ENCODE results near the gene SLC25A1.
"Not testable (repeated sequence)": the region's sequence is repeated elsewhere in the genome, so short reads cannot be mapped to it uniquely, and the experiment has no call there.

Gene SLC25A1

GRCh38 chr22:19169947-19170318 lies 8.6 kb downstream of the SLC25A1 start:
- FAIRE-seq (no peak), DNase-seq (ENCODE audit: insufficient read length, low spot score) (no peak)
- TF ChIP-seq POLR2AphosphoS5 (IDR thresholded peaks at IDR 0.05; ENCODE audit: low read depth, low read length) = no peak
- TF ChIP-seq POU2F2 (IDR thresholded peaks at IDR 0.05; ENCODE audit: low read depth, low read length) = no peak
- no peak for TF ChIP-seq POLR2A (IDR thresholded peaks at IDR 0.05; ENCODE audit: low read depth, low read length)
- TF ChIP-seq TAF1 (IDR thresholded peaks at IDR 0.05; ENCODE audit: low read depth, low read length) = no peak
- TF ChIP-seq SPI1 (IDR thresholded peaks at IDR 0.05; ENCODE audit: low read depth, low read length) = no peak
- no peak for TF ChIP-seq PAX5 (IDR thresholded peaks at IDR 0.05; ENCODE audit: insufficient read depth, low read length, severe bottlenecking)

- TF ChIP-seq POLR2AphosphoS5 (IDR thresholded peaks at IDR 0.05; ENCODE audit: low read depth, low read length) = no peak
- TF ChIP-seq PAX5 (IDR thresholded peaks at IDR 0.05; ENCODE audit: insufficient read depth, low read length, severe bottlenecking) = no peak
- no peak for TF ChIP-seq TAF1 (IDR thresholded peaks at IDR 0.05; ENCODE audit: low read depth, low read length)
- no peak for TF ChIP-seq POU2F2 (IDR thresholded peaks at IDR 0.05; ENCODE audit: low read depth, low read length)
- no peak for TF ChIP-seq POLR2A (IDR thresholded peaks at IDR 0.05; ENCODE audit: low read depth, low read length)
- no peak for TF ChIP-seq SPI1 (IDR thresholded peaks at IDR 0.05; ENCODE audit: low read depth, low read length)
- DNase-seq (ENCODE audit: insufficient read length, low spot score) = no peak
- no peak for FAIRE-seq
Observed at GRCh38 chr22:19169002-19169946, 9.3 kb downstream of the SLC25A1 start.

GRCh38 chr22:19168088-19168890 lies 10.2 kb downstream of the SLC25A1 start:
- no peak for FAIRE-seq
- no peak for TF ChIP-seq SPI1 (IDR thresholded peaks at IDR 0.05; ENCODE audit: low read depth, low read length)
- TF ChIP-seq PAX5 (IDR thresholded peaks at IDR 0.05; ENCODE audit: insufficient read depth, low read length, severe bottlenecking) = no peak
- TF ChIP-seq POLR2A (IDR thresholded peaks at IDR 0.05; ENCODE audit: low read depth, low read length) = no peak
- TF ChIP-seq POLR2AphosphoS5 (IDR thresholded peaks at IDR 0.05; ENCODE audit: low read depth, low read length) = no peak
- TF ChIP-seq POU2F2 (IDR thresholded peaks at IDR 0.05; ENCODE audit: low read depth, low read length) = no peak
- TF ChIP-seq TAF1 (IDR thresholded peaks at IDR 0.05; ENCODE audit: low read depth, low read length) = no peak
- no peak for DNase-seq (ENCODE audit: insufficient read length, low spot score)

- DNase-seq (ENCODE audit: insufficient read length, low spot score) (no peak), FAIRE-seq (no peak)
- TF ChIP-seq POU2F2 (IDR thresholded peaks at IDR 0.05; ENCODE audit: low read depth, low read length) (no peak), PAX5 (IDR thresholded peaks at IDR 0.05; ENCODE audit: insufficient read depth, low read length, severe bottlenecking) (no peak), TAF1 (IDR thresholded peaks at IDR 0.05; ENCODE audit: low read depth, low read length) (no peak), POLR2A (IDR thresholded peaks at IDR 0.05; ENCODE audit: low read depth, low read length) (no peak), POLR2AphosphoS5 (IDR thresholded peaks at IDR 0.05; ENCODE audit: low read depth, low read length) (no peak), SPI1 (IDR thresholded peaks at IDR 0.05; ENCODE audit: low read depth, low read length) (no peak)
Observed at GRCh38 chr22:19167106-19167869, 11.2 kb downstream of the SLC25A1 start.

GRCh38 chr22:19166421-19166820 lies 12.1 kb downstream of the SLC25A1 start:
- TF ChIP-seq TAF1 (IDR thresholded peaks at IDR 0.05; ENCODE audit: low read depth, low read length) (no peak), SPI1 (IDR thresholded peaks at IDR 0.05; ENCODE audit: low read depth, low read length) (no peak), POU2F2 (IDR thresholded peaks at IDR 0.05; ENCODE audit: low read depth, low read length) (no peak), POLR2A (IDR thresholded peaks at IDR 0.05; ENCODE audit: low read depth, low read length) (no peak)
- DNase-seq (ENCODE audit: insufficient read length, low spot score) (no peak), FAIRE-seq (no peak)

- DNase-seq (ENCODE audit: insufficient read length, low spot score) (no peak), FAIRE-seq (no peak)
- TF ChIP-seq POLR2A (IDR thresholded peaks at IDR 0.05; ENCODE audit: low read depth, low read length) = no peak
- no peak for TF ChIP-seq POU2F2 (IDR thresholded peaks at IDR 0.05; ENCODE audit: low read depth, low read length)
- TF ChIP-seq SPI1 (IDR thresholded peaks at IDR 0.05; ENCODE audit: low read depth, low read length) = no peak
- no peak for TF ChIP-seq PAX5 (IDR thresholded peaks at IDR 0.05; ENCODE audit: insufficient read depth, low read length, severe bottlenecking)
- no peak for TF ChIP-seq POLR2AphosphoS5 (IDR thresholded peaks at IDR 0.05; ENCODE audit: low read depth, low read length)
Observed at GRCh38 chr22:19164425-19164824, 14.1 kb downstream of the SLC25A1 start.

- DNase-seq (ENCODE audit: insufficient read length, low spot score); FAIRE-seq: not testable (repeated sequence)
Observed at GRCh38 chr22:19158649-19159048, 19.9 kb downstream of the SLC25A1 start.

- DNase-seq (ENCODE audit: insufficient read length, low spot score); FAIRE-seq: not testable (repeated sequence)
Observed at GRCh38 chr22:19156109-19156508, 22.4 kb downstream of the SLC25A1 start.

- TF ChIP-seq POLR2AphosphoS5 (IDR thresholded peaks at IDR 0.05; ENCODE audit: low read depth, low read length) (no peak), POLR2A (IDR thresholded peaks at IDR 0.05; ENCODE audit: low read depth, low read length) (no peak), PAX5 (IDR thresholded peaks at IDR 0.05; ENCODE audit: insufficient read depth, low read length, severe bottlenecking) (no peak), SPI1 (IDR thresholded peaks at IDR 0.05; ENCODE audit: low read depth, low read length) (no peak), POU2F2 (IDR thresholded peaks at IDR 0.05; ENCODE audit: low read depth, low read length) (no peak), TAF1 (IDR thresholded peaks at IDR 0.05; ENCODE audit: low read depth, low read length) (no peak)
- DNase-seq (ENCODE audit: insufficient read length, low spot score) = no peak
- FAIRE-seq = no peak
Observed at GRCh38 chr22:19152942-19153883, 25.3 kb downstream of the SLC25A1 start.
